ENCODE measurements around the gene RTEL1.
"Not testable (repeated sequence)": the region's sequence is repeated elsewhere in the genome, so short reads cannot be mapped to it uniquely, and the experiment has no call there.

The RTEL1 gene

DNA sequence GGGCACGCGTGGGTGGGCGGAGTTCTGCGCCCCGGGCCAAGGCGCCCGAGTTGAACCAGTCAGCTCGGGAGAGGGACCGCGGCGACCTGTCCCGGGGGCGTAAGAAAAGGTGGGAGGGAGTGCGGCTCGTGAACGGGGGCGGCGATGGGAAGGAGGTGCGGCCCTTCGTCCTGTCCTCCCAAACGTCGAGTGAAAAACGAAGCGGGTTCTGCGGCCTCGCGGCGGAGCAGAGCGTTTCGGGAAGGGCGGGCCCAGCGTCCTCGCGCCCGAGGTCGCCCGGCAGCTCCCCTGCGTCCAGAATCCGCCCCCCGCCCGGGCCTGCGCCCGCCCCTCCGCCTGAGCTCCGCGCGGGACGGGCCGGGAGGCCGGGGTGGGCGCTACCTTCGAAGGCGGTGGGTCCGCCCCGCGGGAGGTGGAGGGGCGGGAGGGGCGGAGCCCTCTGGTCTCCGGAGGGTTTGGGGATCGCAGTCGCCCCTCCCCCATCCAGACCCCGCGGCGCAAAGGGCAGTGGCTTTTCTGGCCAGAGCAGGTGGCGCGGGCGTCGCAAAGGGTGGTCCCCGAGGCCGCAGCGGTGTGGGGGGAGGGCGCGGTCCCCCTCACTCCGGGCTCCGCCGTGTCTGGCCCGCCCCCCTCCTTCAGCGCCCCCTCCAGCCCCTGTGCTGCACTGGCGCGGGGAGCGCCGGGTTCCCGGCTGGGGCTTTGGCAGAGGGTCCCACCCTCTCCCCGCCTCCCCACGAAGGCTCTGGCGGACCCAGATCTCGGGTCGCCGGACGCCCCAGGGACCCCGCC is 5.7 kb upstream of the RTEL1 start:
- DNase-seq: peak; percentile 87

DNA sequence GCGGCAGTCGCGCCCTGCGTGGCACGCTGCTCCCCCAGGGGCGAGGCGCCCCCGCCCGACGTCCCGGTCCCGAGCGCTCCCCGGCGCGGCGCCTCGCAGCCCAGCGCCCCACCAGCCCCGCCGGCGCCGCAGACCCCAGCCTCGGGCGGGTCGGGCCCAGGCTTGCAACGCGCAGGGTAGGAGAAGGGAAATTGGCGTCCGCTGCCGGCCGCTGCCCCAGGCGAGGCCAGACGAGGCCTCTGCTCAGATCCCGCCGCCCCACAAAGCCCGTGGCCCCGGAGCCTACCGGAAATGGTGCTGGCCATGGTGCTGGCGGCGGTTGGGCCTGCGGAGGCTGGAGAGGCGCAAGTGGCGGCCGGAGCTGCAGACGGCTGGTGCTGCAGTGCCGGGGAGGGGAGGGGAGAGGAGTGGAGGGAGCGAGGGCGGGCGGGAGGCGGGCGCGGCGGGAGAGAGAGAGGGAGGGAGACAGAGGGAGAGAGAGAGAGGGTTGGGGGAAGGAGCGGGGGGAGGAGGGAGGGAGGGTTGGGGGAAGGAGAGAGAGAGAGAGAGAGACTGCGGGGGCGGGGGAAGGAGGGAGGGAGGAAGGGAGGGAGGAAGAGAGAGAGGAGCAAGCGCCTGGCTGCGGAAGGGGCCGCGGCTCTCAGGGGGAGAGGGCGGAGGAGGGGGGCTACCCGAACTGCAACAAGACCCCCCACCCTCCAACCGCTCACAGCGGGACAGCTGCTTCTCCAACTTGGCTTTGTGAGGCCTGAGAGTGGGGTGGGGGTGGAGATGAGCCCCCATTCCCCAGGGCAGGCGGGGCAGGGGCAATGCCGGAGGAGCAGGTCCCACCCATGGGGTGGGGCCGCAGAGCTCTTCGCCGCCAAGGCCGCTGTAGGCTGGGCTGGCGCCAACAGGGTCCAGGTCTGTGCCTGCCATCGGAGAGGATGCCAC is 4.8 kb upstream of the RTEL1 start, which contains the start of gene STMN3:
Gene STMN3, minus strand, starts transcription at position 384 of the 933 bp plus-strand sequence. Its CDS starts 79 bp downstream, at position 305.
- peak; percentile 97 for DNase-seq

DNA sequence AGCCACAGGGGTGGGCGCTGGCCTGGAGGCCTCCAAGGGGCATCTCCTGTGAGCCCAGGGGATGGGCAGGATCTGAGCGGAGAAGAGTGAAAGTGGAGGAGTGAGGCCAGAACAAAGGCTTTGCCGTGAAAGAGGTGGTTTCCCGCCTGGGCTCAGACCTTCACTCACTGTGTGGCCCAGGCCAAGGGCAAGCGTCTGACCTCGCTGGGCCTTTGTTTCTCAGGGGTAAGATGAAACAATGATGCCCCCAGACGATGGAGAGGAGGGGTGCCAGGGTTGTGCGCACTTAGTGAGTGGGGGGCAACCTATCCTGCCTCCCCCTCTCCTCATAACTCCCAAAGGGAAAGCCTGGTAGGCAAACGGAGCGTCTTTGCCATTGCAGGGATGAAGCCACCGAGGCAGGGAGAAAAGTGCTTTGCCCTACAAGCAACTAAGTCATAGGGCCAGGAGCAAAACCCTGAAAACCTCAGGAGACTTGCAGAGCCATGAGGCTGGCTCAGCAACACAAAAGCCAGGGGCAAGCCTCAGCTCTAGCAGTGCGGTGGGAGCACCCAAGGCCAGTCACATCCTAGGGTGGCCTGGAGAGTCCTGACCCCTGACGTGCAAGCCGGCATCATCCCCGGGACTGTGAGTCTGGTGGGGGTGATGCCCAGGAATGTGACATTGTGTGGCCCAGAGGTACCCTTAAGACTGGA is 4.0 kb upstream of the RTEL1 start:
- DNase-seq: no peak

DNA sequence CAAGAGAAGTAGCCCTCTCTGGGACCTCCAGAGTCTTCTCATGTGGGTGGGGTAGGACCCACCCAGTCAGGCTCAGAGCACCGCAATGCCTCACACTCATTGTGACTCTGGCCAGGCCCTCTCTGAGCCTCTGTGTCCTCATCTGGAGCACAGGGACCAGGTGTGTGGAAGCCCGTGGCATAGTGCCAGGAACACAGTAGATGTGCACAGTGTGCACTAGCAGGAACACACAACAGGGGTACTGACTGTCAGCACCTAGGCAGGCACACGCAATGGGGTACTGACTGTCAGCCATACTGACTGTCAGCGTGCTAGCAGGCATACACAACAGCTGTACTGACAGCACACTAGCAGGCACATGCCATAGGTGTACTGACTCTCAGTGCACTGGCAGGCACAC is 2.9 kb upstream of the RTEL1 start:
- DNase-seq: no peak

DNA sequence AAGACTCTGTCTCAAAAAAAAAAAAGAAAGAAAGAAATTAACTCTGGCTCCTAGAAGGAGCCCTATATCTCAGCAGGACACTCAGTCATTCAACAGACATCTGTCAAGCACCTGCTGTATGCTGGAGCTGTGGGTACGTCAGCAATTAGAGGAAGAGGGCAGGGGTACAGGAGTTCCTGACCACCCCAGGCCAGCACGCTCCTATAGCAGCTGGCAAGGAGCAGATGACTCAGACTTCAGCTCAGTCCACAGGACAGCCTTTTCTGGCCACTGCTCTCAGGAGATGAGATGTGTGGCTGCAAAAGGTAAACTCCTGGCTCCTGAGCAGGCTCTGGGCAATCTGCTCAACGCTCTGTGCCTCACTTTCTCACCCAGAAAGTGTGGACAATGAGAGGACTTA is 1.7 kb upstream of the RTEL1 start:
- no peak for DNase-seq

DNA sequence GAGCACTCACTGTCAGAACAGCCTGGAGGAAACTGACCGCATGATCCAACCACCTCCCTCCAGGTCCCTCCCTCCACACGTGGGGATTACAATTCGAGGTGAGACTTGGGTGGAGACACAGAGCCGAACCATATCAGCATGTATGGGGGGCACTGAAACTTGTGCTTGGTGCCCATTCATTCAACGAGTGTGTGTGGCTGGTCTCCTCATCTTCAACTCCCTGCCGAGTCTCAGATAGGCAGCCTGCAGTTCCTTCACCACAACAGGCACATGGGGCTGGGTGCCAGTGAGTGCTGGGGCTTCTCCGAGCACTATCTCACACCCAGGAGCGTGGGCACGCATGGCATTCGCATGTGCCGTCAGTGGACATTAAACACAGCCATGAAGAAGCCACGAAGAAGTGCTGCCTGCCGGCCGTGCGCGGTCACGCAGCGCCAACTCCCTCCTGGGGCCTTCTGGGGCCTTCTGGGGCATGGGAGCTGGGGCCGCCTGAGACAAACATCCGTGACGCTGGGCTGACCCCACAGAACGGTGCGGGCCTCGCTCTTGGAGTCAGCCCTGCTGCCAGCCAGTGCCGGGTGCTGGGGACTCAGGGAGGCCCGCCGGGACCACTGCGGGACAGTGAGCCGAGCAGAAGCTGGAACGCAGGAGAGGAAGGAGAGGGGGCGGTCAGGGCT is 714 bp upstream of the RTEL1 start:
- peak; percentile 61 for DNase-seq

DNA sequence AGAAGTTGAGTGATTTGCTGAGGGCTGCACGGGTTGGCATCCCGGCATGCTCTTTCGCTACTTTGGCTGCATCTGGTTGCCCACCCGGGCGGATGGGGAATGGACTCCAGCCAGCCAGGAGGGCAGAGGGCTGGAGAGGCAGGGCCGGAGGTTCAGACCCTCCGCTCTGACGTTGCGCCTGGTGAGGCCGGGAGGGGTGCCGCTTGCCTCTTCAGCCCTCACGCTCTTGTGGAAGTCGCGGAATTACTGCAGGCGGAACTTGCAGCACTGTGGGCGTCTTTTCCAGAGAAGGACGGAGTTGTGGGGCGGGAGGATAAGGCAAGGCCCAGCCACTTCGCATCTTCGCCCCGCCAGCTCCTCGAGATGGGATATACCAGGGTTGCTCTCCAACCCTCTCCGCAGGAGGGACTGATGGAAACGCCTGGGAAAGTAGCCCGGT is 656 bp downstream of the RTEL1 start:
- DNase-seq: no peak

DNA sequence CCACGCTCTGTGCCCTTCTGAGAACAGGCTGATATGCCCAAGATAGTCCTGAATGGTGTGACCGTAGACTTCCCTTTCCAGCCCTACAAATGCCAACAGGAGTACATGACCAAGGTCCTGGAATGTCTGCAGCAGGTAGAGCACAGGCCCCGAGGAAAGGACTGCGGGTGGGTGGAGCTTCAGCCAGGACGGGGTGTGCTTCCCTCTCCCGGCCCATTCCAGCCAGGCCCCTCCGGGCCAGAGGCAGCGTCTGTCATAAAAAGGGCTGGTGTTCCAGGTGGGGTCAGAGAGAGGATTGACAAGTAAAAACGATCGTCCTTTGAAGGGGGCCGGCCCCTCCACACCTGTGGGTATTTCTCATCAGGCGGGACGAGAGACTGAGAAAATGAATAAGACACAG is 1.3 kb downstream of the RTEL1 start:
- DNase-seq: no peak

DNA sequence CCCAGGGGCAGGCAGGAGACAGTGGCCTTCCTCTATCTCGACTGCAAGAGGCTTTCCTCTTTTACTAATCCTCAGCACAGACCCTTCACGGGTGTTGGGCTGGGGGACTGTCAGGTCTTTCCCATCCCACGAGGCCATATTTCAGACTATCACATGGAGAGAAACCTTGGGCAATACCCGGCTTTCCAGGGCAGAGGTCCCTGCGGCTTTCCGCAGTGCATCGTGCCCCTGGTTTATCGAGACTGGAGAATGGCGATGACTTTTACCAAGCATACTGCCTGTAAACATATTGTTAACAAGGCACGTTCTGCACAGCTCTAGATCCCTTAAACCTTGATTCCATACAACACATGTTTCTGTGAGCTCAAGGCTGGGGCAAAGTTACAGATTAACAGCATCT is 2.1 kb downstream of the RTEL1 start:
- not testable (repeated sequence) for DNase-seq

DNA sequence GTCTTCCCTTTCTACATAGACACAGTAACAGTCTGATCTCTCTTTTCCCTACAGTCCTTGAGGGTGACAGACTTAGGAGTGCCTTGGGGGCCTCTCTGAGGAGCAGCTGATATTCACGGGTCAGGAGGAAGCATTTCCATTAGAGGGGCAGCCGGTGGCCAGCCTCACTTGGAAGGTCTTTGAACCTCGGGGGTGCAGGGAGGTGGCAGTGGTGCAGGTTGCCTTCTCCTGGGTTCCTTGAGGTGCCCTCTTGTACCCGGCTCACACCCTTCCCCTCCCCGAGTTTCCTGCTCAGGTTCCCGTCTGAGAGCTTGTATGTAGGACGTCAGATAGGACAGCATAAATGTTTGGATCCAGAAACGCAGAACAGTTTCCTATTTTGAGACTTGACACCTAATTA is 2.5 kb downstream of the RTEL1 start:
- DNase-seq: no peak

DNA sequence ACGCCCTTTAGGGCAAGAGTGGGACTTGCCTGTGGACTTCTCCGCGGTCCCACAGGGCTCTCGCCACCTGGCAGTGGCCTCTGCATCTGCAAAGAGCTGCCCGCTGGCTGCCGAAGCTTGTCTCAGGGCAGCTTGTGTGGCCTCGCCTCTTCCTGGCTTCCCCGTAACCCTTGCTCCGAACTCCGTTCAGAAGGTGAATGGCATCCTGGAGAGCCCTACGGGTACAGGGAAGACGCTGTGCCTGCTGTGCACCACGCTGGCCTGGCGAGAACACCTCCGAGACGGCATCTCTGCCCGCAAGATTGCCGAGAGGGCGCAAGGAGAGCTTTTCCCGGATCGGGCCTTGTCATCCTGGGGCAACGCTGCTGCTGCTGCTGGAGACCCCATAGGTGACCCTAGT is 3.0 kb downstream of the RTEL1 start:
- no peak for DNase-seq

DNA sequence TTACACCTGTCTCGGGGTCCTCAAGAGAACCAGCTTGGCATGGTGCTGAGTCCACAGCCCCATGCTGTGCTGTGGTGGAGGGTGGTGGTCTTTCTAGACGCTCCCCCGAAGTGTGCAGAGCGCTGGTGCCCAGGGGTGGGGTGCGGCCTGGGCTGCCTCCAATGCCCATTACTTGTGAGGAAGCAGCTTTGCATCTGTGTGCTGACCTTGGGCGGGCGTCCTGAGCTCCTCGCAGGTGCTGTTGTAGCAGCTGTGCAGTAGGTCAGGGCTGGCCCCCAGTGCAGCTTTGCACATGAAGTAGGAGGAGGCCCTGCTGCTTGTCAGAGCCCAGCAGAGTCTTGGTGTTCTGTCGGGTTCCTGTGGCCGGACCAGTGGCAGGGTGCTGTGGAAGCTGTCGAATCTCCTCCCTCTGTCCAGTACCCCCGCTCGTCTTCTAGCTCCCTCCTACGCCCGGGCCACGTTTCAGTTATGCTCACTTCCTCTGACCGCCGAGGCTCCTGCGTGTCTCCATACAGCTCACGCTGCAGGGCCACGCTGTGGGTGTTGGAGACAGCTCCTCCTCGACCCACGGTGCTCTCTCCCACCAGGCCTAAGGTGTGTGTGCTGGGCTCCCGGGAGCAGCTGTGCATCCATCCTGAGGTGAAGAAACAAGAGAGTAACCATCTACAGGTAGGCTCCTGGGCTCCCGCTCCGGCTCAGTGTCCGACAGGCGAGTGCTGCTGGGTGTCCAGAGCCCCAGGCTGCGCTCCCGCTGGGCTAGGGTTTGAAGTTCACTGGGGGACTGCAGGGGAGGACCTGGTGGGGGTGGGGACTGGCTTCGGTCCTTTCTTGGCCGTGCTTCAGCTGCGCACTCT is 4.1 kb downstream of the RTEL1 start:
- no peak for DNase-seq

DNA sequence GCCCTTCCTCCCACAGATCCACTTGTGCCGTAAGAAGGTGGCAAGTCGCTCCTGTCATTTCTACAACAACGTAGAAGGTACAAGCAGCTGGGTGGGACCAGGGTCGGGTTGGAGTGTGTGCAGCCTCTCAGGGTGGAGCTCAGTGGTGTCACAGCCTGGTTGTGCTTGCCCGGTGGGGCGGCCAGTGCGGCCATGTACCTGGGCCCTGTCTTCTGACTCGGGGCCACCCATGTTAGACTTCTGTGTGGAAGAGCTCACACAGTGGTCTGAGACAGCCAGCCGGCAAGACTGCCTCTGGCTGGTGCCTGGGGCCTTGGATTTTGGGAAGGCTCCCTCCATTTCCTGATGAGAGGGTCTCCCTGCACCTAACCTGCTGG is 4.7 kb downstream of the RTEL1 start:
- DNase-seq: no peak

DNA sequence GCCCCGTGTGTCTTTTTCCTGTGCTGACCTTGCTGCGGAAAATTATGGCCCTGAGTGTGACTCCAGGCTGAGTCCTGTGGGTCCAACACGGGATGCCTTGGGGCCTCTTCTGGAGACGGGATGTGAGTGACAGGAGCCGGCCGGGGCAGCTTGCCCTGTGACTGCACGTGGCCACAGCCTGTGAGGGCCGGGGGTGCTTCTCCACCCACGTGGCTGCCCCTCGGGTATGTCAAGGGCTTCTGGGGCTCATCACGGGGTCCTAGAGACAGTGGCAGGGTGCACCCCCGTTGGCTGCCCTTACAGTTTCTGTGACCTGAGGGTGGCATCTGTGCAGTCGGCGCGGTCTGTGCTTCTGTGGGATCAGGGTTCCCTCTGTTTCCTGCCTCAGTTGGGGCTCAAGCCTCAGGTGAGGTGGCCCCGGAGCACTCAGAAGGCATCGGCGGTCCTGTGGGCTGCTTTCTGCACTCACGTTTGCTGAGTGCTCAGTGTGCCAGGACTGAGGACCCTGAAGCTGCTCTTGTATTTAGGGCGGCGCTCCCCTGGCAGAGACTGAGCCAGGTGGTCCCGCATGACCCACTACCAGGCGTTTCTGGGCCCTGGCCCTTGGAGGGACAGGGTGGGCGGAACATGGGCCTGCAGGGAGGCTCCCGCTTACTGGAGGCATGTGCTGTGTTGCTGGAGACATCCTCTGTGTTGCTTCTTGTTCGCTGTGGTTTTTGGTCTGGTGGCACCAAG is 5.4 kb downstream of the RTEL1 start:
- no peak for DNase-seq

DNA sequence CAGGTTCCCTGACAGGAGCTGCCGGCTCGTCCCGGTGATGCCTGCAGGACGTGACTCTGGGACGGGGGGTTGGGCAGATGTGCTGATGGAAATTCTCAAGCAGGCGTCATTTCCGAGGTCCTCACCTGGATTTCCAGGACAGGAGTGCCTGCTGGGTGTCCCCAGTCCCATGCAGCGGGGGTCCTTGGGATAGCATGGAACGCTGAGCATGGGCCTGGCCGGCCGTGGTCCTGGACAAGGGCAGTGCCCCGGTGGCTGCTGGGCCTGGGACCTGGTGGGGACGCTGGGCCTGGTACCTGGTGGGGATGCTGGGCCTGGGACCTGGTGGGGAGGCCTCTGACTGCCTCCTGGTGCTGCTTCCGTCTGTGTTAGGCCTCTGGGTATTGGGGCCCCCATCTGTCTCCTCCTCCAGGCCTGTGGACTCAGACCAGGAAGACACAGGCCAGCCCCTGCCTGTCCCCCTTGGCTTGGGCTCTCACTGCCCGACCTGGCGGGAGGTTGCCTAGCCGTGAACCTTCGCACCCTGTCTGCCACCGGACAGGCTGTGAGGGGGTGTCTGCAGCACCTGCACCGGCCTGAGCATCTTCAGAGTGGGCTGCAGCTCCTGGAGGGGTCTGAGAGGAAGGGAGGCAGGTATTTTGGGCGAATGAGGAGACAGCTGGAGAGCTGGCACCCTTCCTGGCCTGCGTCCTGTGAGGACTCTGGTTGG is 6.2 kb downstream of the RTEL1 start:
- no peak for DNase-seq

DNA sequence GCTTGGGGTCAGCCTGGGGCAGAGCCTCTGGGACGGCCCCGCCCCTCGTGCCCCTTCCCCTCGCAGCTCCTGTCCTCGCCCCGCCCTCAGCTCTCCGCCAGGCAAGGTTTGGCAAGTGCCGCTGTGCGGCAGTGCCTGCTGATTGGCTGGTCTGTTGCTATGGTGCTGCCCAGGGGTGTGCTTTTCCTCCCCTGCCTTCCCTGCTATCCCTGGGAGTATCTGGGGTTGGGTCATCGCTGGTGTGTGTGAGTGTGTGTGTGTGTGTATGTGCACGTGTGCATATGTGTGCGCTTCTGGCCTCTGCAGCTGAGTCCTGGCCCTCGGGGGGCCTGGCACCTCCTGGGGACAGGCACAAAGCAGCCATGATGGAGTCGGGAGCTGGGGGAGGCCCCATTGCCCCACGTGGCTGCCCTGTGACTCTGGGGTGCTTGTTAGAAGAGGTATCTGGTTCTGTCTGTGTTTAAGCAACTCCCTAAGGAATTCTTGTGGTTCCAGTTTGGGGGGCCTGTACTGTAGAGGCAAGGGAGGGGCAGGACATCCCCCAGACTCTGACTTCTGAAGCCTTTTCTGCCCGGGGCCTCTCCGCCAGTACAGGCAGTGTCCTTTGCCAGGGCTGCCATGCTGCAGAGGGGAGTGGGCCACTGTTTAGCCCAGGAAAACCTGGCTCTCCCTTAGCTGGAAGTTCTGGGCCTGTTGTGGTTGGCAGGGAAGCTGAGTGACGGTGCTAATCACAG is 6.9 kb downstream of the RTEL1 start:
- no peak for DNase-seq

DNA sequence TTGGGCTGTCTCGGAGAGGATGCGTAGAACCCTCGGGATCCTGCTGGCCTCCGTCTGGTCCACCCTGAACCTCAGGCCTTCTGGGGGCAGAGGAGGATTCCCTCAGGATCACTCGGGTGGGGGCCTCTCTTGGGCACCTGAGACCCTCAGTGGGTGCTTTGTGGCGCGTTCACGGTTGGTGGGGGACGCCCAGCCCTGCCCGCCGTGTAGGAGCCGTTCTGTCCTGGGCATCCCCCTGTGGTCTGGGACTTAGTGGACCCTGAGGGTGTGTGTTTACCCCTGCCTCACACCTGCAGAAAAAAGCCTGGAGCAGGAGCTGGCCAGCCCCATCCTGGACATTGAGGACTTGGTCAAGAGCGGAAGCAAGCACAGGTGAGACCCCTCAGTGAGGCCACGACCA is 7.6 kb downstream of the RTEL1 start:
- no peak for DNase-seq

DNA sequence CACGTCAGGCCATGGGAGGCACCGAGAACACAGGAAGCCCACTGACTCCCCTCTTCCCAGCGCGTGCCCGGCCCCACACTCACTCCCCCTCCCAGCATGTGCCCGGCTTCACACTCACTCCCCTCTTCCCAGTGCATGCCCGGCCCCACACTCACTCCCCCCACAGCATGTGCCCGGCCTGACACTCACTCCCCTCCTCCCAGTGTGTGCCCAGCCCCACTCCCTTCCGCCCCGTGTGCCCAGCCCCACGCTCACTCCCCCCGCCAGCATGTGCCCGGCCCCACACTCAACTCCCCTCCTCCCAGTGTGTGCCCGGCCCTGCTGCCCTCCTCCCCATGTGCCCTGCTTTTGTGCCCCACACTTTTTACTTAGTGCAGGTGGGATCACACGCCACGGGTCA is 9.7 kb downstream of the RTEL1 start:
- DNase-seq: no peak

DNA sequence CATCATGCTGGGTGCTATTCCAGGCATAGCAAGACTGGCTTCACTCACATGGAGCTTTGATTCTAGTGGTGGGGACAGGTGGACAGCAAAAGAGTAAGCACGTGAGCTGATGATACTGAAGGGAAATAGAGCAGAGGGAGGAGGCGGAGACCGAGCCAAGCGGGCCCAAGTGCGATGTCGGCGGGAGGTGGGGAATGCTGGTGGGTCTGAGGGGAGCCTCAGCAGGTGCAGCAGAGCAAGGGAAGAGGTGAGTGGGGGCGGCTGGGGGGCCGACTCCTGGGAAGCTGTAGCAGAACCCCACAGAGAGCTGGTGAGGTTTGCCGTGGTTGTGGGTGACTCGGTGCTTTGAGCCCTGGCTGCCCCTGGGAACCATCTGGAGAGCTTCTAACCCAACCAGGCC is 10.2 kb downstream of the RTEL1 start:
- DNase-seq: no peak

DNA sequence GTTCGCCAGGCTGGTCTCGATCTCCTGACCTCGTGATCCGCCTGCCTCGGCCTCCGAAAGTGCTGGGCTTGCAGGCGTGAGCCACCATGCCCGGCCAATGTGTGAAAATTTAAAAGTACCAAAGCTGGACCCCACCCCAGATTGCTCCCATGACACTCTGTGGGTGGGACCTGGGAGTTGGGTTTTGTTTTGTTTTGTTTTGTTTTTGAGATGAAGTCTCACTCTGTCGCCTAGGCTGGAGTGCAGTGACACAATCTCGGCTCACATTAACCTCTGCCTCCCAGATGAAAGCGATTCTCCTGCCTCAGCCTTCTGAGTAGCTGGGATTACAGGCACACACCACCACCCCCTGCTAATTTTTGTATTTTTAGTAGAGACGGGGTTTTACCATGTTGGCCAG is 13.6 kb downstream of the RTEL1 start:
- not testable (repeated sequence) for DNase-seq

Measured in NCI-H82 (cell line).